Measurements from ENCODE around the gene PIGM.

PIGM gene

GRCh38 chr1:160031365-160032164 is at the start of gene PIGM:
PIGM (minus strand) TSS chr1:160031990; CDS start chr1:160031739, 251 bp downstream.
- DNase-seq = peak; percentile 92

GRCh38 chr1:160081261-160081936 is 49.6 kb upstream of the PIGM start, which contains the start of gene KCNJ9:
KCNJ9 (plus strand) TSS chr1:160081538; CDS start chr1:160084031, 2,493 bp downstream.
- no peak for DNase-seq

GRCh38 chr1:160080381-160081100 is 48.8 kb upstream of the PIGM start:
- DNase-seq = no peak

GRCh38 chr1:160079448-160079847 is 47.7 kb upstream of the PIGM start:
- DNase-seq = no peak

GRCh38 chr1:160078512-160079195 is 46.9 kb upstream of the PIGM start:
- peak; percentile 70 for DNase-seq

- DNase-seq = no peak
These were observed 45.7 kb upstream of the PIGM start for GRCh38 chr1:160077486-160077885.

GRCh38 chr1:160076295-160076694 is 44.5 kb upstream of the PIGM start:
- no peak for DNase-seq

GRCh38 chr1:160075836-160076235 is 44.0 kb upstream of the PIGM start:
- no peak for DNase-seq

- no peak for DNase-seq
These were observed 43.1 kb upstream of the PIGM start for GRCh38 chr1:160074865-160075264.

- no peak for DNase-seq
These were observed 39.5 kb upstream of the PIGM start for GRCh38 chr1:160071289-160071688.

- peak; percentile 79 for DNase-seq
These were observed 38.7 kb upstream of the PIGM start for GRCh38 chr1:160070243-160071163.

- DNase-seq = no peak
These were observed 37.9 kb upstream of the PIGM start, which contains the start of gene KCNJ10 for GRCh38 chr1:160069460-160070231. KCNJ10 (minus strand) TSS chr1:160070160; CDS start chr1:160042532, 27,628 bp downstream.

GRCh38 chr1:160068225-160068624 is 36.4 kb upstream of the PIGM start:
- DNase-seq = no peak

- DNase-seq = no peak
These were observed 35.3 kb upstream of the PIGM start for GRCh38 chr1:160066829-160067745.

GRCh38 chr1:160064746-160065145 is 33.0 kb upstream of the PIGM start:
- DNase-seq = no peak

- no peak for DNase-seq
These were observed 32.4 kb upstream of the PIGM start for GRCh38 chr1:160064164-160064563.

GRCh38 chr1:160063176-160063575 is 31.4 kb upstream of the PIGM start:
- no peak for DNase-seq

GRCh38 chr1:160062230-160062532 is 30.4 kb upstream of the PIGM start:
- DNase-seq = no peak

GRCh38 chr1:160061369-160062229 is 29.8 kb upstream of the PIGM start:
- DNase-seq = no peak
